ENCODE data around the gene RAB15.

Gene RAB15

DNA sequence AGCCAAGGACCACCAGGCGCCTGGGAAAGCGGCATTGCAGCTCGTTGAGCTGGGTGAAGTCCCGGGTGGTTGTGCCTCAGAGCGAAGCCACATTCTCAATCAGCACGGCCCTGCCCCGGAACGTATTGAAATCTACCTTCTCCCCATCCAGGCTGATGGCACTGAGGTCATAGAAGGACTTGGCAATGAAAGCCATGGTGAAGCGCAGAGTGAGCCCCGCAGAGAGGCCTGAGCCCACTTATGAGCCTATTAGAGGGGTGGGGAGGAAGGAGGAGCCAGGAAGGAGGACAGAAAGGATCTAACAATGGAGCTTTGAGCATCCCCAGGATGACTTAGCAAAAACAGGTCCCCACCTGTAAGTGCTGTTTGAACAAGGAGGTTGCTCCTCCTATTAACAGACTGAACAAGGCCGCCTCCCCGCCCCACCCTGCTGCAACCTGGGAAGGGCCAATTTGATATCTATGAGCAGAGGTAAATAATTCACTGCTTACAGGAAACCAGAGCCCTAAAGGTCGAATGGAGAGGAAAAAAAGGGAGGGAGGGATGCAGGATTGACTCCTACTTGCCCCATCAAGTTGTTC is 29.5 kb downstream of the RAB15 start, which contains the start of gene GPX2:
Gene GPX2, minus strand, starts transcription at position 215 of the 581 bp plus-strand sequence. Its CDS starts 19 bp downstream, at position 196.
- no peak within 1 kb of the TSS for H3K9ac ChIP-seq (ENCODE audit: low read length)
- no peaks in the 10 kb centered on the region for H3K79me2 ChIP-seq (ENCODE audit: low read length)
- no peak within 1 kb of the TSS for H3K4me2 ChIP-seq (ENCODE audit: low read length)
- H3K27ac ChIP-seq (ENCODE audit: low read length) = no peak within 1 kb of the TSS
- TF ChIP-seq, protein P1, sequence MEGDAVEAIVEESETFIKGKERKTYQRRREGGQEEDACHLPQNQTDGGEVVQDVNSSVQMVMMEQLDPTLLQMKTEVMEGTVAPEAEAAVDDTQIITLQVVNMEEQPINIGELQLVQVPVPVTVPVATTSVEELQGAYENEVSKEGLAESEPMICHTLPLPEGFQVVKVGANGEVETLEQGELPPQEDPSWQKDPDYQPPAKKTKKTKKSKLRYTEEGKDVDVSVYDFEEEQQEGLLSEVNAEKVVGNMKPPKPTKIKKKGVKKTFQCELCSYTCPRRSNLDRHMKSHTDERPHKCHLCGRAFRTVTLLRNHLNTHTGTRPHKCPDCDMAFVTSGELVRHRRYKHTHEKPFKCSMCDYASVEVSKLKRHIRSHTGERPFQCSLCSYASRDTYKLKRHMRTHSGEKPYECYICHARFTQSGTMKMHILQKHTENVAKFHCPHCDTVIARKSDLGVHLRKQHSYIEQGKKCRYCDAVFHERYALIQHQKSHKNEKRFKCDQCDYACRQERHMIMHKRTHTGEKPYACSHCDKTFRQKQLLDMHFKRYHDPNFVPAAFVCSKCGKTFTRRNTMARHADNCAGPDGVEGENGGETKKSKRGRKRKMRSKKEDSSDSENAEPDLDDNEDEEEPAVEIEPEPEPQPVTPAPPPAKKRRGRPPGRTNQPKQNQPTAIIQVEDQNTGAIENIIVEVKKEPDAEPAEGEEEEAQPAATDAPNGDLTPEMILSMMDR (IDR thresholded peaks at IDR 0.05; ENCODE audit: low read depth, low read length) = no peak
- no peak for TF ChIP-seq EZH2phosphoT487 (IDR thresholded peaks at IDR 0.05; ENCODE audit: low read depth)
- peaks cover 3% of the 10 kb centered on the region for H3K36me3 ChIP-seq (replicated peaks; ENCODE audit: low read depth, low read length)
- H3K9me3 ChIP-seq (ENCODE audit: insufficient read depth, low read length) = no peaks in the 10 kb centered on the region
- H4K20me1 ChIP-seq (ENCODE audit: insufficient read depth, low read length) = no peaks in the 10 kb centered on the region
- peaks cover 3% of the 10 kb centered on the region; the same call in 1 of the 2 replicates for H3K4me1 ChIP-seq (ENCODE audit: low read length)
- no peak within 1 kb of the TSS for H2AFZ ChIP-seq (ENCODE audit: low read depth, low read length)
- H3K4me3 ChIP-seq (ENCODE audit: low read length) = no peak within 1 kb of the TSS
- H3K27me3 ChIP-seq (ENCODE audit: low read depth, low read length) = no peaks in the 10 kb centered on the region

DNA sequence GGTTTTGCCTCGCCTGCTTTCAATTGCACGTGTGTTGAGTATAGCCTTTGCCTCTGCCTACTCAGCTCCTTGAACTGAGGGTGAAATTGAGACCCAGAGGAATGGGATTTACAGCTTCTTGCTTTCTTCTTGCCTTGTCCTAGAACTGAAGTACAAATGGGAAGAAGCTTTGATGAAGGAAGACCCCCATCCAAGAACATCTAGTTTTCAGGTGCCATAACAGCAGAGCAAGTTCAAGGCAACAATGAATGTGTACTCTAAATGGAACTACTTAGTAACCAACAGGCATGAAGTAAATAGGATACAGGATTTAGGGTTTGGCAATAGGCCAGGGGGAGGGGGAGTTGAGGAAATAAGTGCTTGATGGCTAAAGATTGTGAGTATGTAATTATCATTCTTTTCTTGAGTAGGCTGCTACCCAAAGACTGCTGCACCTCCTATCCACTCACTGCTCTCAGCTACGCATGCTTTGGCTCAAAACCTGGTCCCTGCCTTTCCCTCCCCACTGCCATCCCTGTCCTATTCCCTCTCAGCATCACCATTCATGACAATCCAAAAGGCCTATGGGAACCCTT is 31.7 kb downstream of the RAB15 start:
- no peaks in the 10 kb centered on the region for H4K20me1 ChIP-seq (ENCODE audit: insufficient read depth, low read length)
- no peaks in the 10 kb centered on the region for H3K9me3 ChIP-seq (ENCODE audit: insufficient read depth, low read length)
- no peaks in the 10 kb centered on the region for H3K27me3 ChIP-seq (ENCODE audit: low read depth, low read length)
- TF ChIP-seq, protein P1 (IDR thresholded peaks at IDR 0.05; ENCODE audit: low read depth, low read length) = no peak
- TF ChIP-seq EZH2phosphoT487 (IDR thresholded peaks at IDR 0.05; ENCODE audit: low read depth) = no peak
- no peak overlapping the region for H2AFZ ChIP-seq (ENCODE audit: low read depth, low read length)
- H3K4me3 ChIP-seq (ENCODE audit: low read length) = no peak overlapping the region
- peaks cover 5% of the 10 kb centered on the region for H3K36me3 ChIP-seq (replicated peaks; ENCODE audit: low read depth, low read length)
- no peak overlapping the region for H3K27ac ChIP-seq (ENCODE audit: low read length)
- no peaks in the 10 kb centered on the region for H3K79me2 ChIP-seq (ENCODE audit: low read length)
- no peak overlapping the region for H3K9ac ChIP-seq (ENCODE audit: low read length)
- H3K4me2 ChIP-seq (ENCODE audit: low read length) = no peak overlapping the region
- H3K4me1 ChIP-seq (ENCODE audit: low read length) = peaks cover 3% of the 10 kb centered on the region; the same call in 1 of the 2 replicates

DNA sequence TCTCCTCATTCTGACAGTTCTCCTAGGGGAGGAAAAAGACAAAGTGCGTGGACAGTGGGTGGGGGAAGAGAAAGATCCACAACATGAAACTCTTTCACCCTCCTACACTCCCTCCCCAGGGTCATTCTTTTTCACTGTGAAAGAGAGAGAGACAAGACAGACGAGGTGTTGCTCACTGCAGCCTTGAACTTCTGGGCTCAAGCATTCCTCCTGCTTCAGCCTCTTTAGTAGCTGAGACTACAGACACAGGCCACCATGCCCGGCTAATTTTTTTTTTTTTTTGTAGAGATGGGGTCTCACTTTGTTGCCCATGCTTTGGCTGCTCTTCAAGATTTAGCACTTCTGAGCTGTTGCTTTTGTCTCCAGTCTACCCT is 32.3 kb downstream of the RAB15 start:
- TF ChIP-seq EZH2phosphoT487 (IDR thresholded peaks at IDR 0.05; ENCODE audit: low read depth) = no peak
- TF ChIP-seq, protein P1 (IDR thresholded peaks at IDR 0.05; ENCODE audit: low read depth, low read length) = no peak
- H3K4me1 ChIP-seq (ENCODE audit: low read length) = peaks cover 3% of the 10 kb centered on the region; the same call in 1 of the 2 replicates
- no peaks in the 10 kb centered on the region for H3K79me2 ChIP-seq (ENCODE audit: low read length)
- no peaks in the 10 kb centered on the region for H4K20me1 ChIP-seq (ENCODE audit: insufficient read depth, low read length)
- no peak overlapping the region for H3K9ac ChIP-seq (ENCODE audit: low read length)
- H3K4me3 ChIP-seq (ENCODE audit: low read length) = no peak overlapping the region
- no peaks in the 10 kb centered on the region for H3K27me3 ChIP-seq (ENCODE audit: low read depth, low read length)
- H3K36me3 ChIP-seq (replicated peaks; ENCODE audit: low read depth, low read length) = peaks cover 5% of the 10 kb centered on the region
- H2AFZ ChIP-seq (ENCODE audit: low read depth, low read length) = no peak overlapping the region
- H3K9me3 ChIP-seq (ENCODE audit: insufficient read depth, low read length) = no peaks in the 10 kb centered on the region
- no peak overlapping the region for H3K4me2 ChIP-seq (ENCODE audit: low read length)
- no peak overlapping the region for H3K27ac ChIP-seq (ENCODE audit: low read length)

DNA sequence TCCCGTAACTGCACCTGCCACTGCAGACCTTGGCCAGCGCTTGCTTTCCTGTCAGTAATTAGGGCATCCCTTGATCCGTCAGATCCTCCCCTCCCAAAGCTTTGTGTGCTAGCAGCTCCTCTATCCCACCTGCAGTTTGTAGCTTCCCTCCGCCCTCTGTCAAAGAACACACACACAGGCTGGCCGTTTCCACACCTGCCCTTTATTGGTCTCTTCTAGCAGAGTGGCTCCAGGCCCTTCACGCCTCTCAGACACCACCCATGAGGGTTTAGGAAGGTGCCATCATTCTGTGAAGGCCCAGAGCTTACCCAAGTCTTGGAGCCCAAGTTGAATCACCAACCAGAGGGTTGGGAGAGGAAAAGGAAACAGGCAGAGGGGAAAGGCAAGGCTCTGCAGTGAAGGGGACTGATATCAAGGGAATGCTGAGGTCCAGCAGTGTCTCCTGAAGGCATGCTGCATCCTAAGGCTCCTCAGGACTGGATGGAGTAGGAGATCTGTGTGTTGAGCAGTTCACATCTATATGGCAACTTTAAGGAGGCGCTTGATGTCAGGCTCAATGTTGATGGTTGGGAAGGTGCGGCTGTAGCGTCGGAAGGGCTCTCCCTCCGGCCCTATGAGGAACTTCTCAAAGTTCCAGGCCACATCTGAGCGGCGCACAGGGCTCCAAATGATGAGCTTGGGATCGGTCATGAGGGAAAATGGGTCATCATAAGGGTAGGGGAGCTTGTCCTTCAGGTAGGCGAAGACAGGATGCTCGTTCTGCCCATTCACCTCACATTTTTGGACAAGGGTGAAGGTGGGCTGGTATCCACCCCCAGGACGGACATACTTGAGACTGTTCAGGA is 32.9 kb downstream of the RAB15 start:
- no peak overlapping the region for H3K4me2 ChIP-seq (ENCODE audit: low read length)
- no peak overlapping the region for H3K4me3 ChIP-seq (ENCODE audit: low read length)
- TF ChIP-seq, protein P1 (IDR thresholded peaks at IDR 0.05; ENCODE audit: low read depth, low read length) = no peak
- TF ChIP-seq EZH2phosphoT487 (IDR thresholded peaks at IDR 0.05; ENCODE audit: low read depth) = no peak
- H3K9me3 ChIP-seq (ENCODE audit: insufficient read depth, low read length) = no peaks in the 10 kb centered on the region
- H3K27me3 ChIP-seq (ENCODE audit: low read depth, low read length) = no peaks in the 10 kb centered on the region
- H3K36me3 ChIP-seq (replicated peaks; ENCODE audit: low read depth, low read length) = peaks cover 5% of the 10 kb centered on the region
- no peak overlapping the region for H2AFZ ChIP-seq (ENCODE audit: low read depth, low read length)
- H3K27ac ChIP-seq (ENCODE audit: low read length) = no peak overlapping the region
- no peaks in the 10 kb centered on the region for H4K20me1 ChIP-seq (ENCODE audit: insufficient read depth, low read length)
- no peak overlapping the region for H3K9ac ChIP-seq (ENCODE audit: low read length)
- peaks cover 3% of the 10 kb centered on the region; the same call in 1 of the 2 replicates for H3K4me1 ChIP-seq (ENCODE audit: low read length)
- no peaks in the 10 kb centered on the region for H3K79me2 ChIP-seq (ENCODE audit: low read length)
